CD4-positive, alpha-beta T cell treated with Interleukin-17A for 4 hours (primary cell): ENCODE data around the gene MAP2K6.

Experiments
- DNase-seq: peaks from one replicate; pipeline ENCODE4 v3.0.0-alpha.2; 2020; ENCODE audit warnings: mixed read lengths

The MAP2K6 gene

DNA sequence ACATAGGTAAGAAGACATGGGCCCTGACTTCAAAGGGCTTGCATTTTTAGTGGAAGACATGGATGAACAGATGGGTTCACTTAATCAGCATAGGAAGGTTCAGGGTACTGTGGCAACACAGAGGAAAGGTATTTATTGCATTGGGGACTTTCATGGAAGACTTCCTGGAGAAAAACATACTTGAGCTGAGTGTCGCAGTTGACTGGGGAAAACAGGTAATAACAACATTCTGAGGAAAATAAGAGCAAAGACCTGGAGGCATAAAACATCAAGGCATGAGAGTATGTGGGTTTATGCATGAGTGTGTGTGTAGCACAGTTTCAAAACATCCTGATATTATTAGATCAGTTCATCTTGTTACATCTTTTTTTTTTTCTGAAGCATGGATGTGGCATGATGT is 82.7 kb downstream of the MAP2K6 start:
- DNase-seq = no peak

DNA sequence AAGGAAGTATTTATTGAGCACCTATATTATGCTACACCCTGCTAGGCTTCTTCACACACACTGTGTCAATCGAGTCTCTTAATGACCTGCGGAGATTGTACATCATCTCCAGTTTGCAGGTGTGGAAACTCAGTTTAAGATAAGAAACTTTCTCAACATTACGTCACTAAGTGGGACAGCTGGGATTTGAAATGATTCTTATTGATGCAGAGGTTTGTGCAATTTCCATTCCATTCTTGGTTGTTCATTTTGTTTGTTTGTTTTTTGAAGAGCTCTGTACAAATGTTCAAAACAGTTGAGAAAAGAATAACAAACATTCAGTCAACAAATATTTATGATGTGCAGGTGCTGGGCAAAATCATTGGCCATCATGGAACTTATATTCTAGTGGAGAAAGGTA is 84.8 kb downstream of the MAP2K6 start:
- DNase-seq = no peak

DNA sequence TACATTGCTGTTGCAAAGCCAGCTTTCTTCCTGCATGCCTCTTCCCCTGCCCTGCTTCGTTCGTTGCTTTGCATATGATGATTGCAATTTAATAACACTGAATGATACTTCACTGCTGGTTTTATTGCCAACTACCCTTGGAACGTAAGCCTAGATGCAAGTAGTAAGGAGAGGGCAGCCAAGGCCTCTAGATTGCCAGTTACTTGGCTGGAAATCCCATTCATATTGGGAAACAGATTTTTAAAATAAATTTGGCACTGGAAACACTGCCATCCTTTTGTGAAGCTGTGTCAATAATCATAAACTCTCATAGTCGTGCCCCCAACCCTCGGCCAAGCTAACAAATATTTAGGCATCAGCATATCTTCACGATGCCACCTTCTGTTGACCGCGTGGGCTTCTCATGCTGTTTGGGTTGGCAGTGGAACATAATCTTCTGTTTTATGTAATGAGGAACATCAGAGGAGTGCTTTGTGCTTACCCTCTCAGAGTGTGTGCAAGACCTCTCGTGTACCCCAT is 86.5 kb downstream of the MAP2K6 start:
- no peak for DNase-seq

DNA sequence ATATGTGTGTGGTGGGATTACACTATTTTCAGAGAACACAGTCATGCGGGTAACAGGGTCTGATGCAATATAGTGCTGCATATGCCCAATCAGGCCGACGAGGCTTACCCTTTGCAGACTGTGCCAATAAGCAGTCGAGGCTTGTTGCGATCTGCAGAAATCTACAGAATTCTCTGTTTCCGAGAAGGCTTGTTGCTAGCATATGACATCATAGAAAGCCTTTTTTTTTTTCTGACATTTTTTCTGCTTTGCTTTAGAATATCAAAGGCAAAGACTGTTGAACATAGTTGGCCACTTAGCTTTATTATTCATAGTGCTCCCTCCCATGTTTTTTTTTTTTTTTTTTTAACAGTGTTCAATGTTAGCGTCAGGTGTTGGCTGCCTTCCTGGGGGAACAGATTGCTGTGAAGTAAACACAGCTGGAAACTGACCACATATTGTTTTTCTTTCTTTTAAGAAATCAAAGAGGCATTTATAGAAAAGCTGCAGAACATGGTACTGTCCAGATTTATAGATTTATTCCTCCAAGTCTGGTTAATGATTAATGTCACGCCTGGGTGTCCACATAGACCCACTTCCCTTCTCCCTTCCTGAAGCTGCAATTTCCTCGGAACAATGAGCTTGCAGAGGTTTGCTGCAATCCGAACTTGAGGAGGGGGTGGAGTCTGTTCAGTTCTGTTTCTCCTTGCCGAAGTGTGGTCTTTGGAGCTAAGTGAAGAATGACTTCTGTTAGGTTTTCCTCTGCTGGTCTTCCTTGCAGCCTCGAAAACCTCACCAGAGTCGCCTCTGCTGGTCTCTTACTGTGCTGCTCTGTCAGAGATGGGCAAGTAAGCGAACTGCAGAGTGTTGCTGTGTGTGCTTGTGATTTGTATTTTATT is 87.3 kb downstream of the MAP2K6 start:
- DNase-seq = no peak

DNA sequence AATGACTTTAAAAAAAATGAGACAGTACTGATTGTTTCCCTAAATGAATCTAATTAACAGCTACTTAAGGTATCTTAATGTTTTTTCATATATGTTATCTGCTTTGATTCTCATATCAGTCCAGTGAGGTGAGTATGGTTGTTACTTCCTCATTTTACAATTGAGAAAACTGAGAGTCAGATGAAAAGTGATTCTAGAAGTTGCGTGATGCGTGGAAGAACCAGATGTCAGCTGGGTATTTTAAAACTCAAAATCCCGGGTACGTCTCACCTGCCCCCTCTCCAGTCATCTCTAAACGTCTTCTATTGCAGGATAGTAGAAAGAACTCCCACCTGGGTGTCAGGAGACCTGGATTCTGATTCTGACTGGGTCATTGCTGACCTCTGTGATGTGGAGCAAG is 89.2 kb downstream of the MAP2K6 start:
- DNase-seq = no peak

DNA sequence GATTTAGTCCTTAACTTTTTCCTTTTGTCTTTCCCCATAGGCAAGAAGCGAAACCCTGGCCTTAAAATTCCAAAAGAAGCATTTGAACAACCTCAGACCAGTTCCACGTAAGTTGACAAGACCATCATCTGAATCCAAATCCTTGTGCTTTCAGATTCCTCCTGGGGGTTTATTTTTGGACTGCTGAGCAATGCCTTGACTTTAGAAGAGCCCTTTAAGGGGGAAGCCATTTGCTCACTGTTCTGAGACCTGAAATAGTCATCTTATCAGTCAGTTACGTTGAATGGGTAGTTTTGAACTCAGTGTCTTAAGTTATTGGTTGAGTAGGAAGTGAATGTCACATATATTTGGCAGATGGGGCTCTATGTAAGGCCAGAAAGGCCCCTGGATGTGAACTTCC is 91.2 kb downstream of the MAP2K6 start:
- no peak for DNase-seq

DNA sequence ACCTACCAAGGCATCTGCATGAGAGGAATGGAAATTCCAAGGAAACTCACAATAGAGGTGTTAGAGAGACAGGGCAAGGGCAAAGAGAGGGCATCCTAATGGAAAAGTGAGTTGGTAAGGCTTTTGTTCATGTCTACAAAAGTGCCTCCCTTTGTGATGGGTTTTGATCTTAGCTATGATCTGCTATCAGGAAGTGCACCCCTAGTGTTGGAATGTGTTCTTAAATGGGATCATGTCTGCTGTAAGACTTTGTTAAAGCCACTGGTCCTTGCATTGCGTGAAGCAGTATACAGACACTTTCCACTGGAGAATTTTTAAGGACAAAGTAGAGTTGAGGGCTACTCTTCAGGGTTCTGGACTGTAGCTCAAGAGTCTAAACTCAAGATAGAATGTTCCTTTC is 92.0 kb downstream of the MAP2K6 start:
- DNase-seq = no peak

DNA sequence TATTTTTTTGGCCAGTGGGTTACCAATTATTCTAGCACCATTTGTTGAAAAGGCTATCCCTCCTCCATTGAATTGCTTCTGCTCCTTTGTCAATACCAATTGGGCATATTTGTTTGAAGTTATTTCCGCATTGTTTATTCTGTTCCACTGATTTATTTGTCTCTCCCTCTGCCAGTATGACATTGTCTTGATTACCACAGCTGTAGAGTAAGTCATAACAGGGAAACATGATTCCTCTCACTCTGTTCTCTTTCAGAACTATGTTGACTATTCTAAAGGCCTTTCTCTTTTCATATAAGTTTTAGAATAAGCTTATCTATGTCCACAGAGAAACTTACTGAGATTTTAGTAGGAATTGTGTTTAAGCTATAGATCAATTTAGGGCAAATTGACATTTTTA is 94.3 kb downstream of the MAP2K6 start:
- DNase-seq = no peak

DNA sequence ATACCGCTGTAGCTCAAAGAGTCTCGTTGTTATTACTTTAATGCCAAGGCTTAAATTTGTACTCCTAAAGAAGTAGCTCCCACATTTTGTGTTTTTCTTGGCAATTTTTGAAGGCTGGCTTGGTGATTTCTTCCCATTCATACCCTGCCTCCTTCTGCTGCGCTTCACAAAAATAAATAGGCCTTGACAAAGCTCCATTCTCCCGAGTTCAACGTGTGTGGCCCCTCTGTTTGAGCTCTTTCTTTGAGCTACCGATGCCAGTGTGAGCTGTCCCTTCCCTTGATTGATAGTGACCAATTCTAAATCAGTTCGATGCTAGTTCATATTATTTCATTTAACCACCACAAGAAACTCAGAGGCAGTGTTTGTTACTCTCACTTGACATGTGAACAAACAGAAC is 96.8 kb downstream of the MAP2K6 start:
- DNase-seq = no peak

DNA sequence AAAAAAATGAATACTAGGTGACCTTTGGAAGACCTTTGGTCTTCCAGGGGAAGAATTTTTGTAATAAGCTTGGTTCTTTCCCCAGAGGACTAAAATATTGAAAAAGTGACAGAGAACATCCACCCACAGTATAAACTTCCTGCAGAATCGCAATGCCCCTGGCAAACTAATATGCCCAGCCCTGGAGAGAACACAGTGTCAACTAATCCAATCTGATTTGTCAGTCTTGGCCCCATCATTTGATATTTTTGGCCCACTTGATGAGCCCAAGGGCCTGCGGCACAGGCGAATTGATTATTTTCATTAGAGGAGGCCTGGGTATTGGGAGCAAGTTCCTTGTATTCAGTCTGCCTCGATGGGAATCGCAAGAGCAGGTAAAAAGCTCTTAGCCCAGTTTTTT is 98.4 kb downstream of the MAP2K6 start:
- no peak for DNase-seq

DNA sequence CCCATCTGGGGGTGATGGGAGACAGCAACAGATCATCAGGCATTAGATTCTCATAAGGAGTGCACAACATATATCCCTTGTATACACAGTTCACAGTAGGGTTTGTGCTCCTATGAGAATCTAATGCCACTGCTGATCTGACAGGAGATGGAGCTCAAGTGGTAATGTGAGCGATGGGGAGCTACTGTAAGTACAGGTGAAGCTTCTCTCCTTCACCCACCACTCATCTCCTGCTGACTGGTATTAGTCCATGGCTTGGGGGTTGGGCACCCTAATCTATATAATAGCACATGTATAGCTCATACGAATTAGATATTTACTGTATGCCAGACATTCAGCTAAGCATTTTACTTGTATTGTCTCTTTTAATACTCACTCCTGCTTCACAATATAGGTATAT is 101.7 kb downstream of the MAP2K6 start:
- no peak for DNase-seq

DNA sequence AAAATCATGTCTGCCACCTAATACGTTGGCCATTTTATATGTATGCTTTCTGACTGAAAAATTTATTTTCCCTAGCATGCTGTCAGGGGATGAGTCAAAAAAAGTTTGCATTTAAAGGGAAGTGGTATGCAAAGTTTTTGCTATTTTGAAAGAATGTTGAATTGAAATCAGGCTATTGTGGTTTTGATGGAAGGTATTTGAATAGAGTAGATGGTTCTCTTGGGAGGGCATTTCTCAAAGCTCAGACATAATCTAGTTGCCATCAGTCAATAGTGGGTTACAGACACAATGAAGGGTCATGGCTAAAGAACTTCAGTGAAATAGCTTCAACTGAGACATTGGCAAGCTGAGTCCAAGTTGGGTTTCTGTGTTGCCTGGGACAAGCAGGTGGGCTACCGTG is 102.4 kb downstream of the MAP2K6 start:
- DNase-seq = no peak

DNA sequence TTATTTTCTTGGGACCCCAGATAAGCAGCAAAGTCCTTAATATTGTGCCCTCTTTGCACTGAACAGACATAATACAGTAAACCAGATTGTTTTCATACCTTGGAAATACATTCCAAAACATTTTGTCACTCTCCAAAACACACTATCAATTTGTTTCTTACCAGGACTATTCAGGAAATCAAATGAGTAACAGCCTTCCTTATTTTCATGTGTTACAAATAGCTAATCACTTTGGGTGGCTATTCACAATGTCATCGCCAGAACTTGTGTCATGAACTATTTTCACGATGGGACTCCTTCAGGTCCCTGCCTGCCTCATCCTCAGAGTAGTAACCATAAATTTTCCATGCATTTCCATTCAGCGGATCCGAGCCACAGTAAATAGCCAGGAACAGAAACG is 104.5 kb downstream of the MAP2K6 start:
- no peak for DNase-seq

DNA sequence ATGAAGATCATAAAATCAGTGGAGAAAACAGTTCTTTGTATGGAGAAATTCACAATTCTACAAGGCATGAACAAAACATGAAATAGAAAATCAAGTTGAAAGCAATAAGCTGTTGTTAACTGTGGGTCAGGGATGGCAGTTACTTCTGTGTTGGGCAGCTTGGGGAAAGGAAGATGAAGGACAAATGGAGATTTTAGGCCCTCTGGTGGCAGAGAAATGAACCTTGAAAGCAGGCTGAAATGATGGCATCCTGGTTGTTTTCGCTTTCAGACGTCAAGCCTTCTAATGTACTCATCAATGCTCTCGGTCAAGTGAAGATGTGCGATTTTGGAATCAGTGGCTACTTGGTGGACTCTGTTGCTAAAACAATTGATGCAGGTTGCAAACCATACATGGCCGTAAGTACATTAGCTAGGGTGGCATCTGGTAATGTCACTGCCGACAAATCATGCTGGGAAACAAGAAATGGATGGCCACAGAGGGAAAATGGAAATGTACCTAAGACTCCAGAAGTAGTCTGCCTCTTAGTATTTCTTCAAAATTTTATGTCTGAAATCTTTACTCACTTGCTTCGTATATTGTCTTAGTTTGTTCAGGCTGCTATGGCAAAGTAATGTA is 108.9 kb downstream of the MAP2K6 start:
- DNase-seq = peak; percentile 5

DNA sequence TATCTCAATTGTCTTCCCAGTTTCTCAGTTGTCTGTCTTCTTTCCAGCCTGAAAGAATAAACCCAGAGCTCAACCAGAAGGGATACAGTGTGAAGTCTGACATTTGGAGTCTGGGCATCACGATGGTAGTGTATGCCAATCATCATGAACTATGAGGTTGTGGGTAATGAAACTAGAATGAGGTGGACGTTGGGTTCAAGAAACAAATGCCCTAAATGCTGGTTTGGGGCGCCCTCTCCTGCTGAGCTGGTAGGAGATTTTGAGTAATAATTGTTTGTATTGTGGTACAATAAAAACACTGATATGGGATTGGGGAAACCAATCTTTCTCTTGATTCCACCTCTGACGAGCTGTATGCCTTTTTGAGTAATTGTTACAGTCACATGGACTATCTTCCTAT is 110.4 kb downstream of the MAP2K6 start:
- no peak for DNase-seq

DNA sequence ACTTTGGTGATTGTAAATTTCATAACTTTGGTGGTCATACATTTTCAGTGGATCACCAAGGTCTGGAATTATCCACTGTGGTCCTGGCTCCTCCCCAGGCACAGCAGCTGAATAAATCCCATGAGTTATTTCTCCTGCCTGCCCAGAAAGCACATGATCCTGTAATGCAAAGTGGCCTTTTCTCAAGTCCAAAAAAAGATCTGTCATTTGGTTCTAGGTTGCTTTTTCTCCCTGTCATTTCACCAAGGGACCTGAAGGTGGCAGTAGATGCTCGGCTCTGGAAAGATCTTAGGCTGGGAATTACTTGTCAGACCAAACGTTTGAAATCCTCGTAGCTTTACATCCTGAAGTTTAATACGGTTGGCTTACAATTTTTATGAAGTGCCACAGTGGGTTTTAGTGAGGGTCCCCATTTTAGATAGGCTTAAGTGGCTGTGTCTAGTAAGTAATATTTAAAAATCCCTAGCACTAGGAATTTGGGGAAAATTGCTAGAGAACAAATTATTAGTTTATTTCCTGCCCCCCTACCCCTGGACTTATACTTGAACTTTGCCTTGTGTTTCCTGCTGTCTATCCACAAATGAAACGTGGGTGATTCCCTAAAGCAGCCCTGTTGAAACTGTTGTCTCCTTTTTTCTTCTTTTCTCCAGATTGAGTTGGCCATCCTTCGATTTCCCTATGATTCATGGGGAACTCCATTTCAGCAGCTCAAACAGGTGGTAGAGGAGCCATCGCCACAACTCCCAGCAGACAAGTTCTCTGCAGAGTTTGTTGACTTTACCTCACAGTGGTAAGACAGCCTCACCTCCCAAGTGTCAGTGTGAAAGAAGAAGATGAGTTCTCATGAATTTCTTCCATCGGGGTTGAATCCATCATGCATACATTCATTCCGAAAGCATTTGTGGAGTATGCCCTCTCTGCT is 111.7 kb downstream of the MAP2K6 start:
- no peak for DNase-seq

DNA sequence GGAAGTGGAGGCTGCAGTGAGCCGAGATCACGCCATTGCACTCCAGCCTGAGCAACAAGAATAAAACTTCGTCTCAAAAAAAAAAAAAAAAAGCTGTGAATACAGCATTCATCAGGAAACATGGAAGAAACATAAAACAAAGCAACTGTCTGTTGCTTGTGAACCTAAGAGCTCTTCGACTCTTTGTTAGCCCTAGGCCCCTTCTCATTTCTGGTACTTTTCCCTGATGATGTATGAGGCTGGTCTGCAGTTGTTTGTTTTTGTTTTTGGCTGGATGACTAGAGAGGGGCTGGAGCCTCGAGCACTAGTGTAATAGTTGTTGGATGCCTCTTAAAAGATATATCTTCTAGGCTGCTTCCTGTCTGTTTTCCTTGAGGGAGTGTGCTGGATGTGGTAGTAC is 113.5 kb downstream of the MAP2K6 start:
- no peak for DNase-seq

DNA sequence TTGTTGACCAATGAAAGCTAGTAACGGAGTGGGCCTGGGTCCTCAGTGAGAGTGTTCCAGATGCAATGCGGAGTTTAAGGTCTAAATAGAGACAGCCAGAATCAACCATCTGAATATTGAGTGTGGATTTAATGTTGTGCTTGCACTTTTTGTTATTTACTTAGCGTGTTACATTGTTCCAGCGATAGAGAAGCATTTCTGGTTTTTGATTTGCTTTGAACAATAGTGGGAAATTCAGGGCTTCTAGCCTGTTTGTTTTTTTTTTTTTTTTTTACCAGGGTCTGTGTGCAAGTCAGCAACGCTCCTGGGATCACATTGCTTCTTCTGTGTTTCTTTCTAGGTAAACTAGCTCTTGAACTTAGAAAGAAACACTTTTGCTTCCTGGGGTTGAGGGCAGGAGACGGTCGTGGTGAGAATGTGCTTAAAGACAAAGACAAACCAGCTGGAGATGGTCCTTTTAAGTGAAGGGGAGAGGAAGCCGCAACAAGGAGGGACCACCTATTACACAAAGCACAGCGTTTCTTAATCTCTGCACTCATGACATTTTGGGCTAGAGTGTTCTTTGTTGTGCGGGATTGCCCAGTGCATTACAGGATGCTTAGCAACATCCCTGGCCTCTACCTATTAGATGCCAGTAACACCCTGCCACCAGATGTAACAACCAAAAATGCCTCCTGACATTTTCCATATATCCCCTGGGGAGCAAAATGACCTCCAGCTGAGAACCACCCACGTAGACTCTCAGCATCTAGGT is 119.2 kb downstream of the MAP2K6 start:
- no peak for DNase-seq

DNA sequence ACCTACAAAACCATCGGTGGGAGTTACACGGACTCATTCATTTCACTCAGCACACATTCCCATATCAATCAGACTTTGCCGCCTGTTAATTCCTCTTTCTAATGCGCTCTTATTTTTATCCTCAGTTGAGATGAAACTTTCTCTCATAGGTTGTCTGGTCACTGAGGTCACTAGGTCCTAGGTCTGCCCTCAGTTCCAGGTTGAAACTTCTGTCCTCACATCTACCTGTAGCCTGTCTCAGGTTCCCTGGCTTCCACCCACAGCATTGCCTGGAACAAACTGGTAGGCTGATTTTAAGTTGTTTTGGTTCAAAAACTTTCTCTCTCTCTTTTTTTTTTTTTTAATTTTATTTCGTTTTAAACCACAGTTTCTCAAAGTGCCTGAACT is 119.7 kb downstream of the MAP2K6 start:
- DNase-seq = no peak

DNA sequence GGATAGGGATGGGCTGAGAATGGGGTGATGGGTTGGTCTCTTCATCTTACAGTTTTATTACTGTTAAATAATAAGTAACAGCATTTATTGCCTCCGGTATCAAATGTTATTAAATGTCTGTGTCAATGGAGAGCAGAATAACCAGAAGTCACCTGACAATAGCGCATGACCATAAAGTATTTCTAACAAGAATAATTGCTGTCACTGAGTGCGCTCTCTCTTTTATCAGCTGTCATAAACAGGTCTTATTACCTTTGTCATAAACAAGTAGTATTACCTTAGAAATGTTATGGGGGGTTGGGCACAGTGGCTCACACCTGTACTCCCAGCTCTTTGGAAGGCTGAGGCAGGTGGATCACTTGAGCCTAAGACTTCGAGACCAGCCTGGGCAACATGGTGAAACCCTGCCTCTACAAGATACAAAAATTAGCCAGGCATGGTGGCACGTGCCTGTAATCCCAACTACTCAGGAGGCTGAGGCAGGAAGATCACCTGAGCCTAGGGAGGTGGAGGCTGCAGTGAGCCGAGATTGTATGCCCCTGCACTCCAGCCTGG is 120.6 kb downstream of the MAP2K6 start:
- DNase-seq = no peak

DNA sequence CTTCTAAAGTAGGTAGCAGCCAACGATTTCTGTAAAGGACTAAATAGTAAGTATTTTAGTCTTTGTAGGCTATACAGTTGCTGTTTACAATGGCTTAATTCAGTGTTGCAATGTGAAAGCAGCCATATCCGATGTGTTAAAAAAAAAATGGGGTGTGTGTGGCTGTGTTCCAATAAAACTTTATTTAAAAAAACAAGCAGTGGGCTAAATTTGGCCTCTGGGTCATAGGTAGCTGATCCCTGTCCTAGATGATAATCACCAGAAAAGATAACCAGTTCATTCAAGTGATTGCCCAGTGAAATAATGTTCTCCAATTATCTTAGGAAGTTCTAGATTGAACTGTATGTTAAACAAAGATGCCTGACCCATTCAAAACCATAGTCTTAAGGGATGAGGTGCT is 124.3 kb downstream of the MAP2K6 start:
- DNase-seq = no peak

DNA sequence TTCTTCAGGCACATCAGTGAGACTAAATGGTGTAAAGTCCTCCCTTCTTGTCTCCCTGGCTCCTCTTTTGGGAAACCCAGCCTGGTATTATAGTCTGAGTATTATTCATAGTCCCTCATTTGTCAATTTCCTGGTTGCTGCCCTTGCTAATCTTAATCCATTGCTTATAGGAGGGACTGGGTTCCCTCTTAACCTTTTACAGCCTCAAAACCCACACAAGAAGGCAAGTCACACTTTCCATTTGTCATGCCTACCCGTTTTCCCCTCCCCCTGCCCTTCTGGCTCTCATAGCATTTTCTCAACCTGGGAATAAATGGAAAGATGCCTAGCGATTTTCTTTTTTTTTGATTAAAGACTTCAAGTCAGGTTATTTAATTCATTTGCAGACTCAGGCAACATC is 124.8 kb downstream of the MAP2K6 start:
- DNase-seq = no peak
